Fibroblast of lung (primary cell): ENCODE results near the gene SSTR1. TPM values are rescaled to one million over a fixed set of nuclear protein-coding genes. Genes with fewer than 3 reads are reported as not detected.
A peak's percentile ranks its signal among the peaks of the same experiment; 100 is the strongest.

Experiments used
- DNase-seq, 2 donors: peaks; one replicate each; pipeline versions ENCODE4 v3.0.0 to v3.0.0-alpha.2; 2010; ENCODE audit warnings: low read depth in 2 of 2
- H2AFZ ChIP-seq: 2 replicates; pipeline ENCODE4 v1.5.1; 2012; ENCODE audit warnings: low read length, control low read depth, inconsistent platforms
- H3K27ac ChIP-seq: 2 replicates; pipeline ENCODE4 v1.5.1; 2011; ENCODE audit warnings: low read length, control low read depth; ENCODE audit not compliant: insufficient read depth
- H3K27me3 ChIP-seq: 2 replicates; pipeline ENCODE4 v1.5.1; 2011; ENCODE audit warnings: mild to moderate bottlenecking, low read length; ENCODE audit not compliant: control insufficient read depth, insufficient read depth
- H3K36me3 ChIP-seq: 2 replicates; pipeline ENCODE4 v1.5.1; 2011; ENCODE audit warnings: low read length; ENCODE audit not compliant: control insufficient read depth, insufficient read depth
- H3K4me1 ChIP-seq: 2 replicates; pipeline ENCODE4 v1.5.1; 2011; ENCODE audit warnings: low read length; ENCODE audit not compliant: control insufficient read depth, insufficient read depth; ENCODE audit errors: extremely low read depth
- H3K4me2 ChIP-seq: 2 replicates; pipeline ENCODE4 v1.5.1; 2011; ENCODE audit warnings: low read length, control low read depth; ENCODE audit not compliant: insufficient read depth; ENCODE audit errors: extremely low read depth
- H3K4me3 ChIP-seq, 4 experiments: fragments of 200-600 bp in 1 of 4; sonication (generic) in 1 of 4; replicated peaks in 1 of 4; 2 replicates each; pipeline ENCODE4 v1.5.1; 2011 to 2016; ENCODE audit warnings: low read length in 4 of 4, low read depth in 3 of 4, mild to moderate bottlenecking in 3 of 4, control low read depth in 2 of 4, inconsistent platforms in 1 of 4, mixed read lengths in 1 of 4; ENCODE audit not compliant: insufficient read depth in 1 of 4; ENCODE audit errors: control extremely low read depth in 1 of 4
- H3K79me2 ChIP-seq: 2 replicates; pipeline ENCODE4 v1.5.1; 2012; ENCODE audit warnings: mild to moderate bottlenecking, low read length, inconsistent platforms; ENCODE audit not compliant: control insufficient read depth, insufficient read depth
- H3K9ac ChIP-seq: 2 replicates; pipeline ENCODE4 v1.5.1; 2011; ENCODE audit warnings: mild to moderate bottlenecking, low read length, control low read depth; ENCODE audit not compliant: insufficient read depth
- H3K9me3 ChIP-seq: 2 replicates; pipeline ENCODE4 v1.5.1; 2012; ENCODE audit warnings: low read depth, low read length; ENCODE audit not compliant: control insufficient read depth, insufficient read depth
- H4K20me1 ChIP-seq: 2 replicates; pipeline ENCODE4 v1.5.1; 2011; ENCODE audit warnings: low read length; ENCODE audit not compliant: control insufficient read depth, insufficient read depth; ENCODE audit errors: extremely low read depth
- CTCF ChIP-seq, 2 donors: IDR thresholded peaks in 1 of 2; conservative IDR thresholded peaks in 1 of 2; 1 replicate in 1 of 2; 2 replicates in 1 of 2; pipeline ENCODE4 v1.5.1; 2011 to 2012; ENCODE audit warnings: low read length in 2 of 2, control low read depth in 1 of 2, inconsistent platforms in 1 of 2, low read depth in 1 of 2, mild to moderate bottlenecking in 1 of 2
- EZH2 ChIP-seq: IDR thresholded peaks from 2 replicates; pipeline ENCODE4 v1.5.1; 2012; ENCODE audit warnings: low read length, control low read depth, mild to moderate bottlenecking; ENCODE audit errors: missing control alignments
- polyA plus RNA-seq, 2 donors: library from polyadenylated mRNA; depleted of rRNA in 1 of 2; stranded (reverse) in 1 of 2; unstranded in 1 of 2; fragments of >200 nt; gene quantifications; 2 replicates each; pipeline ENCODE4 v1.2.1, GENCODE V29; 2011 to 2012; ENCODE audit warnings: missing spikeins in 1 of 2
- total RNA-seq: library from RNA; depleted of rRNA; stranded (reverse); fragments of >200 nt; gene quantifications from 2 replicates; pipeline ENCODE4 v1.2.1, GENCODE V29; 2014

The SSTR1 gene
- total and polyA plus RNA-seq, 2 donors (not counting 1 experiment from before 2014, with no cell fraction given) = 3.0 to 7.8 TPM

DNA sequence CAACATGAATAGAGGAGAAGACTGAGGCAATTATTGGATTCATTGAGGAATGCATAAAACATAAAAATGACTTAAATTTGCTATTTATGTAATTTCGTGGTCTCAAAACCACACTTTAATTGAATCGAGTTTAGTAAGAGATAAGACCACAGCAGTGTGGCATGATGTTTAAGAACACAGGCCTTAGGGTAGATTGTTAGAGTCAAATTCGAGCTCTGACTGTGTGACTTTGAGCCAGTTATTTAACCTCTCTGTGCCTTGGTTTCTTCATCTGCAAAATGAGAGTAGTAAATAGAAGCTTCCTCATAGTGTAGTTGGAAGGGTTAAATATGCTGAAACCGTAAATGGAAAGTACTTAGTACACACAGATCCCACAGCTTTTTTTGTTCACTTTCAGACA lies 9.3 kb upstream of the SSTR1 start:
- Histone ChIP-seq H2AFZ (no peak overlapping the region), H3K9ac (no peak overlapping the region), H3K4me2 (no peak overlapping the region)

GRCh38 chr14:38199076-38199475 lies 8.6 kb upstream of the SSTR1 start:
- Histone ChIP-seq H4K20me1 (no peaks in the 10 kb centered on the region), H2AFZ (no peak overlapping the region), H3K4me3 (no peak overlapping the region), H3K4me2 (no peak overlapping the region), H3K9me3 (no peaks in the 10 kb centered on the region), H3K27ac (no peak overlapping the region), H3K9ac (no peak overlapping the region), H3K36me3 (no peaks in the 10 kb centered on the region), H3K27me3 (no peaks in the 10 kb centered on the region), H3K79me2 (no peaks in the 10 kb centered on the region), H3K4me1 (no peaks in the 10 kb centered on the region)
- TF ChIP-seq EZH2 (no peak), CTCF (conservative IDR thresholded peaks at IDR 0.05 in 1 of 2, IDR thresholded peaks at IDR 0.05 in 1 of 2; ENCODE audit: low read depth in 1 of 2, low read length in 2 of 2) (no peak)
- DNase-seq = no peak

More for the DNA sequence above, 9.3 kb upstream of the SSTR1 start:
- Histone ChIP-seq H3K9me3 (no peaks in the 10 kb centered on the region), H3K27me3 (no peaks in the 10 kb centered on the region), H3K79me2 (no peaks in the 10 kb centered on the region), H3K27ac (no peak overlapping the region), H4K20me1 (no peaks in the 10 kb centered on the region), H3K36me3 (no peaks in the 10 kb centered on the region), H3K4me1 (no peaks in the 10 kb centered on the region), H3K4me3 (no peak overlapping the region)
- DNase-seq = peak in 1 of 2 donors; percentile 12
- TF ChIP-seq CTCF (conservative IDR thresholded peaks at IDR 0.05 in 1 of 2, IDR thresholded peaks at IDR 0.05 in 1 of 2; ENCODE audit: low read depth in 1 of 2, low read length in 2 of 2) (no peak), EZH2 (no peak)

GRCh38 chr14:38199739-38200138 lies 8.0 kb upstream of the SSTR1 start:
- H3K4me2 ChIP-seq = no peak overlapping the region
- H3K9ac ChIP-seq = no peak overlapping the region
- H3K9me3 ChIP-seq = no peaks in the 10 kb centered on the region
- no peak overlapping the region for H3K4me3 ChIP-seq
- H3K36me3 ChIP-seq = no peaks in the 10 kb centered on the region
- no peak for TF ChIP-seq CTCF (conservative IDR thresholded peaks at IDR 0.05 in 1 of 2, IDR thresholded peaks at IDR 0.05 in 1 of 2; ENCODE audit: low read depth in 1 of 2, low read length in 2 of 2)
- no peak for TF ChIP-seq EZH2
- H3K27me3 ChIP-seq = no peaks in the 10 kb centered on the region
- no peak overlapping the region for H3K27ac ChIP-seq
- DNase-seq = peak; percentile 36 to 68
- H3K4me1 ChIP-seq = no peaks in the 10 kb centered on the region
- no peaks in the 10 kb centered on the region for H4K20me1 ChIP-seq
- H3K79me2 ChIP-seq = no peaks in the 10 kb centered on the region
- no peak overlapping the region for H2AFZ ChIP-seq
